GM18868 (cell line): Measurements from ENCODE around the gene ADNP.

Source experiments
- ATAC-seq: cut with Tn5 transposase; IDR thresholded peaks from one replicate; pipeline ENCODE4 v1.9.1; 2021; ENCODE audit warnings: mild to moderate bottlenecking, moderate library complexity; ENCODE audit not compliant: unreplicated experiment

ADNP gene

GRCh38 chr20:50852085-50852484 is 79.2 kb downstream of the ADNP start:
- ATAC-seq, result no peak

GRCh38 chr20:50850721-50851286 is 80.4 kb downstream of the ADNP start:
- ATAC-seq, result no peak

GRCh38 chr20:50848846-50849673 is 82.2 kb downstream of the ADNP start:
- ATAC-seq, result no peak

GRCh38 chr20:50848341-50848808 is 82.9 kb downstream of the ADNP start:
- ATAC-seq, result no peak

GRCh38 chr20:50845566-50846215 is 85.5 kb downstream of the ADNP start:
- no peak for ATAC-seq

- peak; percentile 98 for ATAC-seq
Measured at GRCh38 chr20:50844430-50845100, 86.7 kb downstream of the ADNP start.

- ATAC-seq, result peak; percentile 22
Measured at GRCh38 chr20:50843331-50844276, 87.6 kb downstream of the ADNP start.

- ATAC-seq, result no peak
Measured at GRCh38 chr20:50842821-50843220, 88.4 kb downstream of the ADNP start.
